Measurements from ENCODE around the gene TCF12. TPM values are rescaled to one million over a fixed set of nuclear protein-coding genes. Genes with fewer than 3 reads are reported as not detected.

TCF12 gene
- total RNA-seq, 1 experiment from 2014 or later, result 189 TPM

GRCh38 chr15:57324590-57324890 lies 406.1 kb downstream of the TCF12 start:
- Histone ChIP-seq H3K9me3 (ENCODE audit: low read length) (no peaks in the 10 kb centered on the region), H3K9ac (ENCODE audit: low read length) (no peak overlapping the region), H4K20me1 (ENCODE audit: insufficient read depth, low read depth, low read length) (no peaks in the 10 kb centered on the region), H3K79me2 (ENCODE audit: low read length) (no peaks in the 10 kb centered on the region), H3K4me1 (ENCODE audit: low read length) (peaks cover 16% of the 10 kb centered on the region), H3K9me2 (replicated peaks; ENCODE audit: insufficient read depth, low read length) (no peaks in the 10 kb centered on the region), H3K4me2 (ENCODE audit: low read depth, low read length, poor library complexity, severe bottlenecking) (no peak overlapping the region), H3K4me3 (ENCODE audit: low read length) (no peak overlapping the region), H3K36me3 (ENCODE audit: insufficient read depth, low read length) (no peaks in the 10 kb centered on the region), H2AFZ (ENCODE audit: low read length) (no peak overlapping the region), H3K27ac (ENCODE audit: low read length) (no peak overlapping the region), H3K27me3 (ENCODE audit: low read length) (no peaks in the 10 kb centered on the region)
- DNase-seq, result no peak

- Histone ChIP-seq H3K4me2 (ENCODE audit: low read depth, low read length, poor library complexity, severe bottlenecking) (no peak overlapping the region), H2AFZ (ENCODE audit: low read length) (no peak overlapping the region), H3K4me1 (ENCODE audit: low read length) (peaks cover 16% of the 10 kb centered on the region), H3K4me3 (ENCODE audit: low read length) (no peak overlapping the region), H3K79me2 (ENCODE audit: low read length) (no peaks in the 10 kb centered on the region), H3K9ac (ENCODE audit: low read length) (no peak overlapping the region), H3K27me3 (ENCODE audit: low read length) (no peaks in the 10 kb centered on the region), H4K20me1 (ENCODE audit: insufficient read depth, low read depth, low read length) (no peaks in the 10 kb centered on the region), H3K9me3 (ENCODE audit: low read length) (no peaks in the 10 kb centered on the region), H3K9me2 (replicated peaks; ENCODE audit: insufficient read depth, low read length) (no peaks in the 10 kb centered on the region), H3K36me3 (ENCODE audit: insufficient read depth, low read length) (no peaks in the 10 kb centered on the region), H3K27ac (ENCODE audit: low read length) (no peak overlapping the region)
- DNase-seq, result no peak
Measured at GRCh38 chr15:57324944-57325679, 406.7 kb downstream of the TCF12 start.

- Histone ChIP-seq H3K27ac (ENCODE audit: low read length) (no peak overlapping the region), H3K9ac (ENCODE audit: low read length) (no peak overlapping the region), H2AFZ (ENCODE audit: low read length) (no peak overlapping the region), H4K20me1 (ENCODE audit: insufficient read depth, low read depth, low read length) (no peaks in the 10 kb centered on the region), H3K79me2 (ENCODE audit: low read length) (no peaks in the 10 kb centered on the region), H3K4me2 (ENCODE audit: low read depth, low read length, poor library complexity, severe bottlenecking) (no peak overlapping the region), H3K36me3 (ENCODE audit: insufficient read depth, low read length) (no peaks in the 10 kb centered on the region), H3K9me3 (ENCODE audit: low read length) (no peaks in the 10 kb centered on the region), H3K27me3 (ENCODE audit: low read length) (no peaks in the 10 kb centered on the region), H3K4me3 (ENCODE audit: low read length) (no peak overlapping the region), H3K9me2 (replicated peaks; ENCODE audit: insufficient read depth, low read length) (no peaks in the 10 kb centered on the region), H3K4me1 (ENCODE audit: low read length) (peaks cover 16% of the 10 kb centered on the region)
- no peak for DNase-seq
Measured at GRCh38 chr15:57326196-57326595, 407.8 kb downstream of the TCF12 start.

- H3K4me3 ChIP-seq (ENCODE audit: low read length), result no peak overlapping the region
- H3K4me2 ChIP-seq (ENCODE audit: low read depth, low read length, poor library complexity, severe bottlenecking), result no peak overlapping the region
- no peaks in the 10 kb centered on the region for H3K9me2 ChIP-seq (replicated peaks; ENCODE audit: insufficient read depth, low read length)
- H4K20me1 ChIP-seq (ENCODE audit: insufficient read depth, low read depth, low read length), result no peaks in the 10 kb centered on the region
- no peaks in the 10 kb centered on the region for H3K9me3 ChIP-seq (ENCODE audit: low read length)
- no peaks in the 10 kb centered on the region for H3K36me3 ChIP-seq (ENCODE audit: insufficient read depth, low read length)
- DNase-seq, result no peak
- H3K27me3 ChIP-seq (ENCODE audit: low read length), result no peaks in the 10 kb centered on the region
- H3K4me1 ChIP-seq (ENCODE audit: low read length), result peaks cover 14% of the 10 kb centered on the region
- H2AFZ ChIP-seq (ENCODE audit: low read length), result no peak overlapping the region
- no peak overlapping the region for H3K27ac ChIP-seq (ENCODE audit: low read length)
- H3K79me2 ChIP-seq (ENCODE audit: low read length), result no peaks in the 10 kb centered on the region
- no peak overlapping the region for H3K9ac ChIP-seq (ENCODE audit: low read length)
Measured at GRCh38 chr15:57327985-57328471, 409.6 kb downstream of the TCF12 start.

GRCh38 chr15:57328479-57328878 lies 410.0 kb downstream of the TCF12 start:
- H2AFZ ChIP-seq (ENCODE audit: low read length), result no peak overlapping the region
- no peaks in the 10 kb centered on the region for H3K9me2 ChIP-seq (replicated peaks; ENCODE audit: insufficient read depth, low read length)
- H3K9ac ChIP-seq (ENCODE audit: low read length), result no peak overlapping the region
- H4K20me1 ChIP-seq (ENCODE audit: insufficient read depth, low read depth, low read length), result no peaks in the 10 kb centered on the region
- no peak for DNase-seq
- H3K4me2 ChIP-seq (ENCODE audit: low read depth, low read length, poor library complexity, severe bottlenecking), result no peak overlapping the region
- H3K36me3 ChIP-seq (ENCODE audit: insufficient read depth, low read length), result no peaks in the 10 kb centered on the region
- no peaks in the 10 kb centered on the region for H3K27me3 ChIP-seq (ENCODE audit: low read length)
- no peaks in the 10 kb centered on the region for H3K9me3 ChIP-seq (ENCODE audit: low read length)
- H3K27ac ChIP-seq (ENCODE audit: low read length), result no peak overlapping the region
- H3K4me1 ChIP-seq (ENCODE audit: low read length), result peaks cover 9% of the 10 kb centered on the region
- no peak overlapping the region for H3K4me3 ChIP-seq (ENCODE audit: low read length)
- no peaks in the 10 kb centered on the region for H3K79me2 ChIP-seq (ENCODE audit: low read length)

GRCh38 chr15:57328897-57329296 lies 410.5 kb downstream of the TCF12 start:
- no peaks in the 10 kb centered on the region for H3K9me2 ChIP-seq (replicated peaks; ENCODE audit: insufficient read depth, low read length)
- no peak overlapping the region for H3K4me2 ChIP-seq (ENCODE audit: low read depth, low read length, poor library complexity, severe bottlenecking)
- no peak overlapping the region for H3K27ac ChIP-seq (ENCODE audit: low read length)
- H3K27me3 ChIP-seq (ENCODE audit: low read length), result no peaks in the 10 kb centered on the region
- H3K4me1 ChIP-seq (ENCODE audit: low read length), result peaks cover 5% of the 10 kb centered on the region
- no peak for DNase-seq
- H3K36me3 ChIP-seq (ENCODE audit: insufficient read depth, low read length), result no peaks in the 10 kb centered on the region
- no peaks in the 10 kb centered on the region for H3K79me2 ChIP-seq (ENCODE audit: low read length)
- H3K9me3 ChIP-seq (ENCODE audit: low read length), result no peaks in the 10 kb centered on the region
- H3K4me3 ChIP-seq (ENCODE audit: low read length), result no peak overlapping the region
- H3K9ac ChIP-seq (ENCODE audit: low read length), result no peak overlapping the region
- H4K20me1 ChIP-seq (ENCODE audit: insufficient read depth, low read depth, low read length), result no peaks in the 10 kb centered on the region
- H2AFZ ChIP-seq (ENCODE audit: low read length), result no peak overlapping the region

GRCh38 chr15:57329582-57330367 lies 411.3 kb downstream of the TCF12 start:
- DNase-seq, result no peak
- no peaks in the 10 kb centered on the region for H3K36me3 ChIP-seq (ENCODE audit: insufficient read depth, low read length)
- no peaks in the 10 kb centered on the region for H3K79me2 ChIP-seq (ENCODE audit: low read length)
- H3K4me1 ChIP-seq (ENCODE audit: low read length), result peaks cover 1% of the 10 kb centered on the region; the same call in 1 of the 2 replicates
- H3K27ac ChIP-seq (ENCODE audit: low read length), result no peak overlapping the region
- H3K4me3 ChIP-seq (ENCODE audit: low read length), result no peak overlapping the region
- H3K9ac ChIP-seq (ENCODE audit: low read length), result no peak overlapping the region
- no peaks in the 10 kb centered on the region for H4K20me1 ChIP-seq (ENCODE audit: insufficient read depth, low read depth, low read length)
- H2AFZ ChIP-seq (ENCODE audit: low read length), result no peak overlapping the region
- H3K4me2 ChIP-seq (ENCODE audit: low read depth, low read length, poor library complexity, severe bottlenecking), result no peak overlapping the region
- no peaks in the 10 kb centered on the region for H3K9me3 ChIP-seq (ENCODE audit: low read length)
- no peaks in the 10 kb centered on the region for H3K9me2 ChIP-seq (replicated peaks; ENCODE audit: insufficient read depth, low read length)
- no peaks in the 10 kb centered on the region for H3K27me3 ChIP-seq (ENCODE audit: low read length)

- Histone ChIP-seq H2AFZ (ENCODE audit: low read length) (no peak overlapping the region), H3K9me2 (replicated peaks; ENCODE audit: insufficient read depth, low read length) (no peaks in the 10 kb centered on the region), H3K79me2 (ENCODE audit: low read length) (no peaks in the 10 kb centered on the region), H3K36me3 (ENCODE audit: insufficient read depth, low read length) (no peaks in the 10 kb centered on the region), H3K4me2 (ENCODE audit: low read depth, low read length, poor library complexity, severe bottlenecking) (no peak overlapping the region), H3K27me3 (ENCODE audit: low read length) (no peaks in the 10 kb centered on the region), H3K27ac (ENCODE audit: low read length) (no peak overlapping the region), H3K9me3 (ENCODE audit: low read length) (no peaks in the 10 kb centered on the region), H3K4me1 (ENCODE audit: low read length) (no peaks in the 10 kb centered on the region), H3K9ac (ENCODE audit: low read length) (no peak overlapping the region), H4K20me1 (ENCODE audit: insufficient read depth, low read depth, low read length) (no peaks in the 10 kb centered on the region), H3K4me3 (ENCODE audit: low read length) (no peak overlapping the region)
- no peak for DNase-seq
Measured at GRCh38 chr15:57330619-57331340, 412.3 kb downstream of the TCF12 start.
